K562 (cell line): ENCODE results near the gene DMD. TPM values are rescaled to one million over a fixed set of nuclear protein-coding genes. Genes with fewer than 3 reads are reported as not detected.

Experiments
- ATAC-seq: fragments of 200-7000 bp; cut with Tn5 transposase; 3 replicates; pipeline ENCODE4 v1.9.1; 2020; ENCODE audit warnings: moderate library complexity
- BruUV-seq: library from RNA; stranded (reverse); fragments of 400-500 nt; replicated peaks from 2 replicates; lab custom pipeline; 2021; lab: Mats Ljungman, UMichigan
- CTCF ChIA-PET: fragments of 300-600 bp; formaldehyde crosslinking; extraction: SDS; loops from one replicate; lab custom pipeline; 2021; ENCODE audit warnings: low intra/inter-chr PET ratio; lab: Yijun Ruan, JAX
- POLR2A ChIA-PET: fragments of 300-600, 350-650 bp; sonication (Branson Sonifier 250); formaldehyde crosslinking; extraction: SDS; loops from one replicate; lab custom pipeline; 2021; ENCODE audit warnings: antibody characterized with exemption, inconsistent platforms; lab: Yijun Ruan, JAX
- DNase-seq, 4 experiments: peaks; one replicate each; pipeline versions ENCODE4 v3.0.0 to v3.0.0-alpha.2; 2011 to 2018; ENCODE audit warnings: low spot score in 3 of 4, mixed read lengths in 3 of 4; ENCODE audit errors: extremely low read depth in 1 of 4
- FAIRE-seq: peaks from 2 replicates; lab custom pipeline; 2011; peaks lifted over from hg19 to GRCh38; lab: Jason Lieb, UNC
- H2AFZ ChIP-seq: 2 replicates; pipeline ENCODE4 v1.6.0; 2011; ENCODE audit warnings: low read depth, low read length, control low read depth, inconsistent platforms
- H3K27ac ChIP-seq: fragments of 200-600 bp; 3 replicates; pipeline ENCODE4 v1.8.0; 2011; ENCODE audit warnings: low read depth, mild to moderate bottlenecking, control low read depth, inconsistent platforms, low read length, moderate library complexity, mixed read lengths; ENCODE audit errors: extremely low read depth
- H3K27me3 ChIP-seq, 2 experiments: fragments of 300-600 bp in 1 of 2; 2 replicates in 1 of 2; 3 replicates in 1 of 2; pipeline versions ENCODE4 v1.6.0 to v1.8.0; 2011; ENCODE audit warnings: inconsistent platforms in 2 of 2, low read length in 2 of 2, mild to moderate bottlenecking in 1 of 2, mixed read lengths in 1 of 2, moderate library complexity in 1 of 2; ENCODE audit not compliant: control insufficient read depth in 2 of 2, insufficient read depth in 2 of 2
- H3K36me3 ChIP-seq: fragments of 300-600 bp; 3 replicates; pipeline ENCODE4 v1.8.0; 2011; ENCODE audit warnings: mild to moderate bottlenecking, low read length, inconsistent platforms; ENCODE audit not compliant: control insufficient read depth, insufficient read depth
- H3K4me1 ChIP-seq, 2 experiments: fragments of 200-600 bp in 1 of 2; replicated peaks in 1 of 2; 2 replicates in 1 of 2; 3 replicates in 1 of 2; pipeline versions ENCODE4 v1.5.1 to v1.8.0; 2011; ENCODE audit warnings: inconsistent platforms in 2 of 2, low read length in 2 of 2, mild to moderate bottlenecking in 1 of 2, mixed read lengths in 1 of 2, moderate library complexity in 1 of 2; ENCODE audit not compliant: control insufficient read depth in 2 of 2, insufficient read depth in 2 of 2
- H3K4me2 ChIP-seq: 2 replicates; pipeline ENCODE4 v1.6.1; 2011; ENCODE audit warnings: low read length, control low read depth, inconsistent platforms, mixed read lengths; ENCODE audit not compliant: insufficient read depth
- H3K4me3 ChIP-seq: fragments of 200-600 bp; sonication (generic), shearing (Covaris generic); 2 replicates; pipeline ENCODE4 v1.5.1; 2016; ENCODE audit warnings: control low read depth, inconsistent platforms
- H3K79me2 ChIP-seq: fragments of 200-600 bp; 3 replicates; pipeline ENCODE4 v1.8.0; 2011; ENCODE audit warnings: low read length, inconsistent platforms; ENCODE audit not compliant: control insufficient read depth, insufficient read depth
- H3K9ac ChIP-seq, 2 experiments: 2 replicates each; pipeline versions ENCODE4 v1.6.0 to v1.6.1; 2011; ENCODE audit warnings: low read depth in 2 of 2, low read length in 2 of 2, control low read depth in 1 of 2, inconsistent platforms in 1 of 2, mild to moderate bottlenecking in 1 of 2, mixed read lengths in 1 of 2; ENCODE audit not compliant: insufficient read depth in 1 of 2
- H3K9me1 ChIP-seq: one replicate; pipeline ENCODE4 v1.6.0; 2011; ENCODE audit warnings: inconsistent platforms, mild to moderate bottlenecking, low read length, moderate library complexity; ENCODE audit not compliant: control insufficient read depth, insufficient read depth
- H3K9me3 ChIP-seq: replicated peaks from 2 replicates; pipeline ENCODE4 v1.5.1; 2011; ENCODE audit warnings: low read depth, low read length, inconsistent platforms; ENCODE audit not compliant: control insufficient read depth, insufficient read depth
- H4K20me1 ChIP-seq: replicated peaks from 2 replicates; pipeline ENCODE4 v1.6.1; 2011; ENCODE audit warnings: low read length, inconsistent platforms, mixed read lengths; ENCODE audit not compliant: control insufficient read depth, insufficient read depth
- GATAD2B ChIP-seq: fragments of 450-650 bp; IDR thresholded peaks from 2 replicates; pipeline ENCODE4 v1.6.1; 2017; ENCODE audit warnings: mild to moderate bottlenecking, borderline replicate concordance
- HNRNPK ChIP-seq: fragments of 200-400 bp; formaldehyde crosslinking; IDR thresholded peaks from one replicate; pipeline ENCODE4 v1.6.1; 2018; ENCODE audit warnings: mild to moderate bottlenecking, low read depth, low read length; ENCODE audit not compliant: poor library complexity, severe bottlenecking
- WGBS: fragments of 100-300 bp; shearing (Covaris generic); methylation state at CpG from one replicate; pipeline ENCODE4 v1.1.6; 2016; ENCODE audit warnings: low coverage, mixed read lengths; ENCODE audit not compliant: insufficient coverage; ENCODE audit errors: missing lambda C conversion rate; 5-methylcytosine and 5-hydroxymethylcytosine counted together
- in situ Hi-C: fragments of 300-500 bp; cut with MboI; formaldehyde crosslinking; loops from 4 replicates; pipeline ENCODE4 v1.15.0; 2018; ENCODE audit warnings: inconsistent platforms, mixed read lengths
- intact Hi-C: fragments of 100-400 bp; cut with micrococcal nuclease; formaldehyde crosslinking; loops from 2 replicates; pipeline ENCODE4 v1.14.2; 2022
- polyA plus RNA-seq, 8 experiments: library from polyadenylated mRNA; depleted of rRNA in 4 of 8; stranded (reverse) in 5 of 8; unstranded in 3 of 8; fragments of >200 nt; fragmentation: Nextera tagmentation in 2 of 8; fragmentation: Illumina TruSeq in 1 of 8; extraction: Ambion mirVana in 2 of 8; extraction: Trizol in 1 of 8; gene quantifications; 2 replicates each; pipeline versions ENCODE4 v1.2.1 to v1.2.3, GENCODE V29; 2011 to 2014; ENCODE audit warnings: inconsistent platforms in 1 of 8, missing spikeins in 1 of 8
- total RNA-seq, 7 experiments: library from RNA; depleted of rRNA in 6 of 7; stranded (reverse); fragments of >200 nt in 6 of 7; fragmentation: Illumina TruSeq in 2 of 7; extraction: Trizol in 2 of 7; gene quantifications; 2 replicates each; pipeline versions ENCODE4 v1.2.1 to v1.2.3, GENCODE V29; 2011 to 2021; ENCODE audit warnings: low replicate concordance in 1 of 7
- TF ChIP-seq, protein P1 (sequence below): IDR thresholded peaks from 2 replicates; pipeline ENCODE4 v1.6.1; 2011; ENCODE audit warnings: borderline replicate concordance, low read depth, mild to moderate bottlenecking, moderate library complexity, low read length; ENCODE audit not compliant: insufficient read depth, poor library complexity, severe bottlenecking
- TF ChIP-seq, protein P2 (sequence below): fragments of 150-350 bp; IDR thresholded peaks from 2 replicates; pipeline ENCODE4 v1.6.1; 2014; ENCODE audit warnings: low read depth, mild to moderate bottlenecking, low read length, borderline replicate concordance
- TF ChIP-seq, protein P3 (sequence below): fragments of 450-650 bp; formaldehyde crosslinking; IDR thresholded peaks from 2 replicates; pipeline ENCODE4 v1.4.0; 2020; ENCODE audit warnings: mild to moderate bottlenecking, moderate library complexity

Gene DMD
- total and polyA plus RNA-seq, 9 of the 15 experiments (the other 6 are each of a cell fraction or from before 2014, with no cell fraction given), result 3.8 to 20.4 (median 11.4) TPM

DNA sequence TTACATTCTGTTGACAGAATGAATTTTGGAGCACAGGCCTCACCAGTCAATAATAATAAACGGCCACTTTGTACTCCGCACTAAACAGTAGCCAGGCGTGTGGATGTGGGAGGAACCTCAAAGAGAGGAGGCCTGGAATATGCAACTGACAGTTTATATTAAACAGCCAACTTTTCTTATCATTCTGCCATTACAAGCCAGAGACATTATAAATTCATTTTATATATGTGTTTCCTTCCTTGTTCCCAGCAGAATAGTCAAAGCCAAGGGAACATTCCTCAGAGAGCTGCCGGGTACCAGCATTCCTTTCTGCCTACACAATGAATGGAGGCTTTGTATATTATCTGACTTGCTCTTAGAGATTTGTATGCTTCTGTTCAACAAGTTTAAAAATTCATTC lies 1703.0 kb downstream of the DMD start:
- DNase-seq (no peak), ATAC-seq (no peak), FAIRE-seq (no peak)
- no peak for TF ChIP-seq HNRNPK
- TF ChIP-seq GATAD2B, result no peak
- TF ChIP-seq, protein P1, sequence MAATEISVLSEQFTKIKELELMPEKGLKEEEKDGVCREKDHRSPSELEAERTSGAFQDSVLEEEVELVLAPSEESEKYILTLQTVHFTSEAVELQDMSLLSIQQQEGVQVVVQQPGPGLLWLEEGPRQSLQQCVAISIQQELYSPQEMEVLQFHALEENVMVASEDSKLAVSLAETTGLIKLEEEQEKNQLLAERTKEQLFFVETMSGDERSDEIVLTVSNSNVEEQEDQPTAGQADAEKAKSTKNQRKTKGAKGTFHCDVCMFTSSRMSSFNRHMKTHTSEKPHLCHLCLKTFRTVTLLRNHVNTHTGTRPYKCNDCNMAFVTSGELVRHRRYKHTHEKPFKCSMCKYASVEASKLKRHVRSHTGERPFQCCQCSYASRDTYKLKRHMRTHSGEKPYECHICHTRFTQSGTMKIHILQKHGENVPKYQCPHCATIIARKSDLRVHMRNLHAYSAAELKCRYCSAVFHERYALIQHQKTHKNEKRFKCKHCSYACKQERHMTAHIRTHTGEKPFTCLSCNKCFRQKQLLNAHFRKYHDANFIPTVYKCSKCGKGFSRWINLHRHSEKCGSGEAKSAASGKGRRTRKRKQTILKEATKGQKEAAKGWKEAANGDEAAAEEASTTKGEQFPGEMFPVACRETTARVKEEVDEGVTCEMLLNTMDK, result no peak
- Histone ChIP-seq H3K27me3 (no peaks in the 10 kb centered on the region), H3K27ac (no peak overlapping the region), H3K79me2 (no peaks in the 10 kb centered on the region), H3K9ac (no peak overlapping the region), H2AFZ (no peak overlapping the region), H3K36me3 (no peaks in the 10 kb centered on the region; the same call in 2 of the 3 replicates), H3K9me1 (no peaks in the 10 kb centered on the region), H3K4me3 (no peak overlapping the region), H3K4me2 (no peak overlapping the region), H4K20me1 (no peaks in the 10 kb centered on the region), H3K4me1 (no peaks in the 10 kb centered on the region), H3K9me3 (no peaks in the 10 kb centered on the region)
- intact Hi-C loops (no loop called here), in situ Hi-C loops (no loop called here)
- no TSS peak for BruUV-seq
- WGBS, result 67% methylated on average over 4 of the region's 4 CpGs
- ChIA-PET CTCF (no interaction called here), POLR2A (no interaction called here)

DNA sequence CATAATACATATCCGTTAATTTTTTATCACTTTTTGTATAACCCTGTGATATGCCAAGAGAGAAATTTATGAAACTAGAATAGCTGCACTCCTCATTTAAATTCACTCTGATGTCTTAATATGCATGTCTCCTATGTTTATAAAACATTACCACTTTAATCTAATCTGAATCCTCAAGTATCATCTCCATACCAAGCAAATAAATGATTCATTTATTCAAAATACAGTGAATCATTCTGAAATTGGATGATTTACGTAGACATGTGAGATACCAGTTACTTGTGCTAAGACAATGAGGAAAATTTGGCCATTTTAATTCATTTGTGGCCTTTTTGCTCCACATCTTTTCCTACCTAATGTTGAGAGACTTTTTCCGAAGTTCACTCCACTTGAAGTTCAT lies 1704.4 kb downstream of the DMD start:
- in situ Hi-C loops, result no loop called here
- H3K27ac ChIP-seq, result no peak overlapping the region
- H3K27me3 ChIP-seq, result no peaks in the 10 kb centered on the region
- BruUV-seq, result no TSS peak
- no peaks in the 10 kb centered on the region for H4K20me1 ChIP-seq
- no peak overlapping the region for H3K9ac ChIP-seq
- H3K4me1 ChIP-seq, result no peaks in the 10 kb centered on the region
- intact Hi-C loops, result no loop called here
- H3K9me3 ChIP-seq, result no peaks in the 10 kb centered on the region
- no peak for ATAC-seq
- POLR2A ChIA-PET, result no interaction called here
- no peak overlapping the region for H3K4me2 ChIP-seq
- CTCF ChIA-PET, result no interaction called here
- 87% methylated on average over 2 of the region's 3 CpGs for WGBS
- no peak overlapping the region for H2AFZ ChIP-seq
- no peak for FAIRE-seq
- no peaks in the 10 kb centered on the region; the same call in 2 of the 3 replicates for H3K36me3 ChIP-seq
- TF ChIP-seq, protein P2, sequence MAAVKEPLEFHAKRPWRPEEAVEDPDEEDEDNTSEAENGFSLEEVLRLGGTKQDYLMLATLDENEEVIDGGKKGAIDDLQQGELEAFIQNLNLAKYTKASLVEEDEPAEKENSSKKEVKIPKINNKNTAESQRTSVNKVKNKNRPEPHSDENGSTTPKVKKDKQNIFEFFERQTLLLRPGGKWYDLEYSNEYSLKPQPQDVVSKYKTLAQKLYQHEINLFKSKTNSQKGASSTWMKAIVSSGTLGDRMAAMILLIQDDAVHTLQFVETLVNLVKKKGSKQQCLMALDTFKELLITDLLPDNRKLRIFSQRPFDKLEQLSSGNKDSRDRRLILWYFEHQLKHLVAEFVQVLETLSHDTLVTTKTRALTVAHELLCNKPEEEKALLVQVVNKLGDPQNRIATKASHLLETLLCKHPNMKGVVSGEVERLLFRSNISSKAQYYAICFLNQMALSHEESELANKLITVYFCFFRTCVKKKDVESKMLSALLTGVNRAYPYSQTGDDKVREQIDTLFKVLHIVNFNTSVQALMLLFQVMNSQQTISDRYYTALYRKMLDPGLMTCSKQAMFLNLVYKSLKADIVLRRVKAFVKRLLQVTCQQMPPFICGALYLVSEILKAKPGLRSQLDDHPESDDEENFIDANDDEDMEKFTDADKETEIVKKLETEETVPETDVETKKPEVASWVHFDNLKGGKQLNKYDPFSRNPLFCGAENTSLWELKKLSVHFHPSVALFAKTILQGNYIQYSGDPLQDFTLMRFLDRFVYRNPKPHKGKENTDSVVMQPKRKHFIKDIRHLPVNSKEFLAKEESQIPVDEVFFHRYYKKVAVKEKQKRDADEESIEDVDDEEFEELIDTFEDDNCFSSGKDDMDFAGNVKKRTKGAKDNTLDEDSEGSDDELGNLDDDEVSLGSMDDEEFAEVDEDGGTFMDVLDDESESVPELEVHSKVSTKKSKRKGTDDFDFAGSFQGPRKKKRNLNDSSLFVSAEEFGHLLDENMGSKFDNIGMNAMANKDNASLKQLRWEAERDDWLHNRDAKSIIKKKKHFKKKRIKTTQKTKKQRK, result no peak
- TF ChIP-seq, protein P3, sequence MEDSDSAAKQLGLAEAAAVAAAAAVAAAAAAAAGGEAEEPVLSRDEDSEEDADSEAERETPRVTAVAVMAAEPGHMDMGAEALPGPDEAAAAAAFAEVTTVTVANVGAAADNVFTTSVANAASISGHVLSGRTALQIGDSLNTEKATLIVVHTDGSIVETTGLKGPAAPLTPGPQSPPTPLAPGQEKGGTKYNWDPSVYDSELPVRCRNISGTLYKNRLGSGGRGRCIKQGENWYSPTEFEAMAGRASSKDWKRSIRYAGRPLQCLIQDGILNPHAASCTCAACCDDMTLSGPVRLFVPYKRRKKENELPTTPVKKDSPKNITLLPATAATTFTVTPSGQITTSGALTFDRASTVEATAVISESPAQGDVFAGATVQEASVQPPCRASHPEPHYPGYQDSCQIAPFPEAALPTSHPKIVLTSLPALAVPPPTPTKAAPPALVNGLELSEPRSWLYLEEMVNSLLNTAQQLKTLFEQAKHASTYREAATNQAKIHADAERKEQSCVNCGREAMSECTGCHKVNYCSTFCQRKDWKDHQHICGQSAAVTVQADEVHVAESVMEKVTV (CRISPR knock-in tag), result no peak
- no peaks in the 10 kb centered on the region for H3K9me1 ChIP-seq
- no peak for DNase-seq
- H3K79me2 ChIP-seq, result no peaks in the 10 kb centered on the region
- H3K4me3 ChIP-seq, result no peak overlapping the region
